HepG2 (cell line): ENCODE results near the gene AARS2. TPM values are rescaled to one million over a fixed set of nuclear protein-coding genes. Genes with fewer than 3 reads are reported as not detected.

ENCODE experiments used
- CBX5 ChIP-seq: sonication (generic); formaldehyde crosslinking; IDR thresholded peaks from 2 replicates; pipeline ENCODE4 v1.4.0; 2020; ENCODE audit warnings: missing genetic modification reagents, borderline replicate concordance
- E2F5 ChIP-seq: sonication (generic); formaldehyde crosslinking; conservative IDR thresholded peaks from 2 replicates; pipeline ENCODE4 v1.4.0; 2020; ENCODE audit warnings: missing genetic modification reagents
- GTF2F1 ChIP-seq: fragments of 150-350 bp; IDR thresholded peaks from 2 replicates; pipeline ENCODE4 v1.6.1; 2014; ENCODE audit warnings: low read length
- HMGXB3 ChIP-seq: sonication (generic); formaldehyde crosslinking; IDR thresholded peaks from 2 replicates; pipeline ENCODE4 v1.4.0; 2020; ENCODE audit warnings: missing genetic modification reagents, borderline replicate concordance
- HOXA7 ChIP-seq: sonication (generic); formaldehyde crosslinking; IDR thresholded peaks from 2 replicates; pipeline ENCODE4 v1.8.1; 2022; ENCODE audit warnings: mild to moderate bottlenecking, missing genetic modification reagents, moderate library complexity
- IKZF4 ChIP-seq: sonication (generic); formaldehyde crosslinking; IDR thresholded peaks from 2 replicates; pipeline ENCODE4 v1.5.1; 2020; ENCODE audit warnings: borderline replicate concordance, mild to moderate bottlenecking, low read depth, missing genetic modification reagents; ENCODE audit errors: not compliant biosample characterization
- KDM1A ChIP-seq: IDR thresholded peaks from 2 replicates; pipeline ENCODE4 v1.6.1; 2016; ENCODE audit warnings: missing compliant biosample characterization
- KDM5A ChIP-seq: fragments of 200-600 bp; sonication (generic); IDR thresholded peaks from 2 replicates; pipeline ENCODE4 v1.7.0; 2018; ENCODE audit warnings: antibody characterized with exemption, mild to moderate bottlenecking, low read length, borderline replicate concordance
- KLF15 ChIP-seq: sonication (generic); formaldehyde crosslinking; IDR thresholded peaks from 2 replicates; pipeline ENCODE4 v1.8.1; 2023; ENCODE audit warnings: borderline replicate concordance, mild to moderate bottlenecking, inconsistent platforms, missing genetic modification reagents, mixed read lengths
- NFKBIZ ChIP-seq: IDR thresholded peaks from 2 replicates; pipeline ENCODE4 v1.6.1; 2018; ENCODE audit warnings: missing genetic modification reagents, missing compliant biosample characterization
- PBX3 ChIP-seq: sonication (generic); formaldehyde crosslinking; IDR thresholded peaks from 2 replicates; pipeline ENCODE4 v1.8.1; 2023; ENCODE audit warnings: missing genetic modification reagents, inconsistent platforms, borderline replicate concordance
- POGK ChIP-seq: sonication (generic); formaldehyde crosslinking; conservative IDR thresholded peaks from 2 replicates; pipeline ENCODE4 v1.8.0; 2022; ENCODE audit warnings: mild to moderate bottlenecking, moderate library complexity, missing genetic modification reagents
- ZBTB26 ChIP-seq: IDR thresholded peaks from 2 replicates; pipeline ENCODE4 v1.6.1; 2016; ENCODE audit warnings: missing compliant biosample characterization, missing genetic modification reagents, borderline replicate concordance
- ZNF251 ChIP-seq: sonication (generic); formaldehyde crosslinking; IDR thresholded peaks from 2 replicates; pipeline ENCODE4 v1.9.0; 2021; ENCODE audit warnings: mild to moderate bottlenecking, missing genetic modification reagents
- ZNF414 ChIP-seq: sonication (generic); formaldehyde crosslinking; IDR thresholded peaks from 2 replicates; pipeline ENCODE4 v1.5.0; 2020; ENCODE audit warnings: missing genetic modification reagents
- ZNF615 ChIP-seq: sonication (generic); formaldehyde crosslinking; IDR thresholded peaks from 2 replicates; pipeline ENCODE4 v1.5.0; 2020; ENCODE audit warnings: mild to moderate bottlenecking, missing genetic modification reagents, borderline replicate concordance
- polyA plus RNA-seq, 8 experiments: library from polyadenylated mRNA; depleted of rRNA in 3 of 8; stranded (reverse) in 7 of 8; unstranded in 1 of 8; fragments of >200 nt; fragmentation: Illumina TruSeq in 4 of 8; extraction: Trizol in 4 of 8; gene quantifications; 2 replicates each; pipeline versions ENCODE4 v1.2.1 to v1.2.3, GENCODE V29; 2011 to 2016; ENCODE audit warnings: low read depth in 4 of 8, missing spikeins in 1 of 8, mixed read lengths in 1 of 8; ENCODE audit not compliant: insufficient read depth in 1 of 8
- total RNA-seq, 5 experiments: library from RNA; depleted of rRNA; stranded (reverse); fragments of >200 nt; fragmentation: Illumina TruSeq; extraction: Trizol; gene quantifications; 2 replicates each; pipeline ENCODE4 v1.2.3, GENCODE V29; 2016; ENCODE audit warnings: low read depth in 1 of 5

The AARS2 gene
- total and polyA plus RNA-seq, 2 of the 13 experiments (the other 11 are each of a cell fraction or from before 2014, with no cell fraction given): 7.5 to 24.1 TPM

- TF ChIP-seq HMGXB3 (peak; percentile 96), ZNF414 (peak; percentile 98; the same call in 1 of the 2 replicates), CBX5 (CRISPR knock-in tag) (peak; percentile 96), HOXA7 (CRISPR knock-in tag) (0 out of 2 replicates have a peak, but pooled peaks have one; percentile 85), PBX3 (CRISPR knock-in tag) (no peak; the same call in none of the 2 replicates), GTF2F1 (no peak), ZBTB26 (CRISPR knock-in tag) (peak; percentile 88), KLF15 (CRISPR knock-in tag) (peak; percentile 64; the same call in 1 of the 2 replicates), KDM5A (peak; percentile 98), IKZF4 (CRISPR knock-in tag) (peak; percentile 44), E2F5 (peak; percentile 96), ZNF251 (CRISPR knock-in tag) (no peak), ZNF615 (CRISPR knock-in tag) (peak; percentile 91; the same call in 1 of the 2 replicates), POGK (CRISPR knock-in tag) (peak; percentile 98), KDM1A (CRISPR knock-in tag) (peak; percentile 97), NFKBIZ (CRISPR knock-in tag) (peak; percentile 70; the same call in 1 of the 2 replicates)
Observed at GRCh38 chr6:44312901-44313788, at the start of gene AARS2 (continued).
